Stimulated activated CD4-positive, alpha-beta T cell treated with anti-CD3 and anti-CD28 coated beads, TNF-alpha, amount 100 ng/mL, for 1 hour (primary cell): Measurements from ENCODE around the gene PCSK4.

Experiments
- DNase-seq, 3 donors: peaks; one replicate each; pipeline ENCODE4 v3.0.0-alpha.2; 2020; ENCODE audit warnings: low read depth in 3 of 3, low spot score in 1 of 3

The PCSK4 gene

DNA sequence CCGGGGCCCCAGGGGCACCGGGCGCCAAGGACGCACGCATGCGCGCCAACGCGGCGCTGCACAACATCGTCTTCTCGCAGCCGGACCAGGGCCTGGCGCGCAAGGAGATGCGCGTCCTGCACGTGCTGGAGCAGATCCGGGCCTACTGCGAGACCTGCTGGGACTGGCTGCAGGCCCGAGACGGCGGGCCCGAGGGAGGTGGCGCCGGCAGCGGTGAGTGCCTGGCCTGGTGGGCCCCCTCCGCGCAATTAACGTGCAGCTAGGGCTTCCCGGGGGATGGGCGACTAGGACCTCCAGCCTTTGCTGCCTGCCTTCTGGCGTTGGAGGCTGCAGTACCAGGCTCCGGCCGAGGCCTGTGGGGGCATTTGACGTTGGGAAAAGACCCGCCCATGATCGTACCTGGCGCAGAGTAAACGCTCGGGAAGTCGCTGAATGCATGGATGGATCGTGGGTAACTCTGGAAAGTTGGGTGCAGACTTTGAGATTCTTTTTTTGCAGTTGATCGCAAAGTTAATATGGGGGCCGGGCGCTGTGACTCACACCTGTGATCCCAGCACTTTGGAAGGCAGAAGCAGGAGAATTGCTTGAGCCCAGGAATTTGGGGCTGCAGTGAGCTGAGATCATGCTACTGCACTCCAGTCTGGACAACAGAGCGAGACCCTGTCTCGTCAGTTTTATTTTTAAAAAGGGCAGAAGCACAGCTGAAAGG lies 33.0 kb downstream of the PCSK4 start:
- DNase-seq = no peak

GRCh38 chr19:1456121-1456900 lies 33.8 kb downstream of the PCSK4 start:
- no peak for DNase-seq

DNA sequence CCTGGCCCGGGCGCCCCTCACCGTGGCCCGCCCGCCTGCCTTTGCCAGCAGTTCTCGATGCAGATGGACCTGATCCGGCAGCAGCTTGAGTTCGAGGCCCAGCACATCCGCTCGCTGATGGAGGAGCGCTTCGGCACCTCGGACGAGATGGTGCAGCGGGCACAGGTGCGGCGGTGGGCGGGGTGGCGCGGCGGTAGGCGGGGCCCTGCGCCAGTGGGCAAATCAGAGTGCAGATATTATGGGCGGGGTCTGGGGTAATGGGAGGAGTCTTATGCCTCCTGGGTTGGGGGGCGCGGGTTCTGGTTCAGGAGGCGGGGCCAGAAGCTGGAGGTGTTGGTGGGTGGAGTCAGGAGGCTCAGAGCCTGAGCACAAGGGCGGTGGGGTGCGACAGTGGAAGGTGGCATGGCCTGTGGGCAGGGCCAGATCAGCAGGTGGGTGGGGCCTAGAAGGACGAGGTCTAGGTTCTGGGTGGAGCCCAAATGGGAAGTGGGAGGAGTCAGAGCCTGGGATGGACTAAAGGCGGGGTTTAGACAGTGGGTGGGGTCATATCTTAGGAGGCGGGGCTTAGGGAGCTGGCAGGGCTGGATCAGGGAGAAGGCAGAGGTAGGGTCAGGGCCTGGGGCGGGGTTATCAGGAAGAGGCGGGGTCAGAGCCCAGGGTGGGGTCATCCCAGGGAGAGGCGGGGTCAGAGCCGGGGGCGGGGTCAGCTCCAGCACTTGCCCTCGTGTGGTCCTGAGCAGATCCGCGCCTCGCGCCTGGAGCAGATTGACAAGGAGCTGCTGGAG lies 34.6 kb downstream of the PCSK4 start:
- no peak for DNase-seq

DNA sequence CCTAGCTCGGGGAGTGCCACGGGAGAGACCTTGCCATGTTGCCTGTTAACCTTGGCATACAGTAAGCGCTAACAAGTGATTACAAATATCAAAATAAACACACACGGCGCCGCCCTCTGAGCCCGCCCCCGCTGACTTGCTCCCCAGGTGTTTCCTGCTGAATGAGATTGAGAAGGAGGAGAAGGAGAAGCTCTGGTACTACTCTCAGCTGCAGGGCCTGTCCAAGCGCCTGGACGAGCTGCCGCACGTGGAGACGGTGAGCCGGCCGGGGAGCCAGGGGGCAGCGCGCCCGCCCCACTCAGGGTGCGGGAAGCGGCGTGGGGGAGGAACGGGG lies 35.2 kb downstream of the PCSK4 start:
- no peak for DNase-seq

GRCh38 chr19:1453525-1454364 lies 36.4 kb downstream of the PCSK4 start:
- no peak for DNase-seq

- DNase-seq = no peak
Observed at GRCh38 chr19:1452802-1453524, 37.2 kb downstream of the PCSK4 start.

GRCh38 chr19:1451916-1452801 lies 38.0 kb downstream of the PCSK4 start:
- no peak for DNase-seq

- no peak for DNase-seq
Observed at GRCh38 chr19:1450735-1451731, 39.1 kb downstream of the PCSK4 start.

DNA sequence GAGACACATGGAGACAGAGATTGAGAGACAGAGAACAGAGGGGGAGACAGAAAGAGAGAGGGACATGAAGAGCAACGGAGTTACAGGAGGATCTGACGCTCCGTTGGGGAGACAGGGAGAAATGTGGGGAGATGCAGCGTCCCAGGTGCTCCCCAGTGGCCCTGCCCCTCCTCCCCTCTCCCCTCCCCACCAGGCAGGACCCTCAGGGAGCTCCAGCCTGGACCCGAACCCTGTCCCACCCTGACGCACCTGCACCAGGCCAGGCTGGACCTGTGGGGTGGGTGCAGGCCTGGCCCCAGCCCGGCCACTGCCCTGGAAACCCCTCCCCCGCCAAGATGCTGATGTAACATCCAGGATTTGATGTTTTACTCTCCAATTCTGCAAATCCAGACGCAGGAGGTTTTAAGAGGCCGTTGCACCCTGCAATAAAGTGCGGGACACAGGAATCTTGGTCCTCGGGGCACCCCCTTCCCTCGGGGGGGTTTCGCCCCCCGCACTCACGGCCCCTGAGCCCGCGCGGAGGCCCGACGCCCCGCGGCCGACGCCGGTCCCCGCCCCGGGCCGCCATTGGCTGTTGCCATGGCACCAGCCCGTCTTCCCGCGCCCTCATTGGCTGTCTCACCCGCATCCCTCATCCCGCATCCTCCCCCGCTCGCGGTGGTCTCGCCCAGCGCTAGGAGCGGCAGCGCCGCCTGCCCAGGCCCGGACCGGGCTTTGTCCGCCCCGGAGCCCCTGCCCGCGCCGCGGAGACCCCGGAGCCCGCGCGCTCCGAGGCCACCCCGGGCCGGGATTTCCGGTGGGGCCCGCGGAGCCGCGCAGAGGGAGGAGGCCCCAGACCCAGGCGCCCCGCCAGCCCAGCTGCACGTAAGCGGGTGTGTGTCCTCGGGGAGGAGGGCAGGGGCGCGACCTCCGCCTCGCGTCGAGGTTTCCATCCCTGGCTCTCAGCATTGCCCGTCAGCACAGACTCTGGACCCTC lies 40.4 kb downstream of the PCSK4 start, which contains the start of gene APC2:
Gene APC2 (plus strand): TSS at position 655 of the 976 bp plus-strand sequence. CDS start 2,881 bp downstream, outside the sequence.
- no peak for DNase-seq

- no peak for DNase-seq
Observed at GRCh38 chr19:1447944-1448343, 42.2 kb downstream of the PCSK4 start.

DNA sequence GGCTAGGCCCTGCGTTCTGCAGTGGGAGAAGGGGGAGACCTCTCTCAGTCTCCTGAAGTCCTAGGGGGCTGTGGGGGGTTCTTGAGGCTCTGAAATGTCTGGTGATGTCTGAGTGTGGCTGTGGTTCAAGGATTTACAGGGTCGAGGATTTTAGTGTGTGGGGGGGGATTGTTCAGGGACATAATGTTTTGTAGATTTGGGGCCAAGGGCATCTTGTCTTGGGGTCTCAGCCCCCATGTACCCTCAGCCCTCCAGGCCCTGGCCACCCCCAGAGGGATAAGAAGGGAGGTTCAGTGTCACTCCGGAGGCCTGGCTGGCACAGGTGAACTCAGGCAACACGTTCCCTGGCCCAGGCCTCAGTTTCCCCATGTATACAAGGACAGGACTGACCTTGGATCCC lies 42.6 kb downstream of the PCSK4 start:
- DNase-seq = no peak

- DNase-seq = no peak
Observed at GRCh38 chr19:1446713-1447481, 43.3 kb downstream of the PCSK4 start.

DNA sequence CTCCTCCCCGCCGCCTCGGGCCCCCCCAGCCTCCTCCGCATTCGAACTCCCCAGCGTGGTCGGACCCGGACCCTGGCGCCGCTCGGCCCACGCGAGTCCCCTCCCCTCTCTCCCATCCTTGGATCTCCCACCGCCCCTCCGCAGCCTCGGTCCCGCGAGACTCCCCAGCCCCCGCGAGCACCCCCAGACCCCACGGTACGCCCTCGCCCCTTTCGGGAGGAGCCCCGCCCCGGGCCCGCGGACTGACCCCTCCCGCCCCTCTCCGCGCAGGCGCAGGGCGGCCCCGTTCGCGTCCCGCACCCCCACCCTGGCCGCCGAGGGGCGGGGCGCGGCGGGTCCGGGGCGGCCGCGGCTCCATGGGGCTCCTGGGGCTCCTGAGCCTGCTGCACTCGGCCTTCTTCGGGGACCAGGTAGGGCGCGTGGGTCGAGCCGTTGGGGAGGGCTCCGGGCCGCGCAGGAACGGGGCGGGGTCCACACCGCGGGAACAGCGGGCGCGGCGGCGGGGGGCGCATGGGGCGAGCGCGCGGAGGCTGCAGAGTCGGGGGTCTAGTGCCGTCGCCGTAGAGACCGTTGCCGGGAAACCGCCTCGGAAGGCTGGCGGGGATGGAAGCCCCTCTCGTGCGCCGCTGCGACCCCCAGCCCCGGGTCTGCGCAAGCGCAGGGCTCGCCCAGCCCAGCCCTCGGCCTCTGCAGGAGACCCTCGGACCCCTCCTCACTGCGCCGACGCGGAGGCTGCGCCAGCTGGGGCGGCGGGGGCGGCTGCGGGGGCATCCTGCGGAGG lies 44.0 kb downstream of the PCSK4 start:
- no peak for DNase-seq

GRCh38 chr19:1445185-1445931 lies 44.8 kb downstream of the PCSK4 start:
- DNase-seq = peak in 2 of 3 donors; percentile 49 to 65
